NCI-H1436 treated with DMSO at 0.1 percent for 48 hours (cell line): ENCODE measurements around the gene VWF.
"Not testable (repeated sequence)": the region's sequence is repeated elsewhere in the genome, so short reads cannot be mapped to it uniquely, and the experiment has no call there.

Experiments used
- DNase-seq: peaks from one replicate; lab custom pipeline; 2025; lab: John Stamatoyannopoulos, UW

The VWF gene

GRCh38 chr12:6032726-6033125 is 91.7 kb downstream of the VWF start:
- no peak for DNase-seq

DNA sequence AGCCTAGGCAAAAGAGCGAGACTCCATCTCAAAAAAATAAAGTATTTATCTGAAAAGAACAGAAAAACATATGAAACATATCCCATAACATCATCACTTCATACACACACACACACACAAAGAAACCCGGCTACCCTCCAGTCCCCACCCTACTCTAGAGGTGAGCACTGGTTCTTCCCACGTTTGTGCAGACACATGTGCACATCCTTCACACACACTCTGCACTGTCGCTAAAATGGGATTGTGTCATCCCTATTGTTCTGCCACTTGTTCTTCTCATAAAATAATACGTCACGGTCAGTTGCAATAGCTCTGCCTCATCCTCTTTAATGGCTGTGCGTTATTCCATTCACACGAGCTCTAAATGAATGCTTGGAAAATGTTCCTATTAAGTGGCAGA is 93.5 kb downstream of the VWF start:
- no peak for DNase-seq

DNA sequence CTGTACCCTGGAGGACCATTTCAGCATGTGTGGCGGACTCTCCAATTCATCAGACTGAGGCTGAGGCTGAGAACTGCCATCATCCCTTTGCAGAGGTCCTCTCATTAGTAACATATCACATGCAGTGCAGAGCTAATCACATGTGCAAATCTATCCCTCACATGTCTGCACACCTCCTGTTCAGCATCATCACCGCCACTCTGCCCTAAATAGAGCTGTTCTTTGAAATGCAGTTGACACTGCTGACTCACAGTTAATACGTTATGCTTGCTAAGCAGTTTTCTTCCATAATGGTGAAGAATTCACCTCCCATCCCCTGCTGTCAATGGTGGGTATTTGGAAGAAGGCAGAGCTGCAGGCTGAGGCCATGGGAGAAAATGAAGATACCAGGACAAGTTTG is 94.4 kb downstream of the VWF start:
- no peak for DNase-seq

- DNase-seq: no peak
Measured at GRCh38 chr12:6029401-6029800, 95.1 kb downstream of the VWF start.

DNA sequence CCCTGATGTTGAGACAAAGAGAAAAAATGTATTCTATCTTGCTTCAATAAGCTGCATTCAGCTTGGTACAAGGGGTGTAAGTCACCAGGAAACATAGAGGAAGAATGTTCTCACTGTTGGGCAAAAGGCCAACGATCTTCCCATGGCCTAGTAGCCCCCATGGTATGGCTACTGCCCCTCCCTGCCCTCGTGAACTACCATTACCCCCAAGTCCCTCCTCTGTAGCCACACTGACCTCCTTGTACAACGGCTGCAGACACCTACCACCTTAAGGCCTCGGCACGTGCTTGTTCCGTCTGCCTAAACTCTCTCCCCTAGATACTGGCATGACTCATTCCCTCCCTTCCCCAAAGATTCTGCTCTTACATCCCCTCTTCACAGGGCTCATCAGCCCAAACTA is 97.5 kb downstream of the VWF start:
- DNase-seq: no peak

GRCh38 chr12:6025703-6026298 is 98.7 kb downstream of the VWF start:
- DNase-seq: not testable (repeated sequence)

GRCh38 chr12:6024066-6024465 is 100.4 kb downstream of the VWF start:
- DNase-seq: not testable (repeated sequence)

GRCh38 chr12:6020930-6021329 is 103.5 kb downstream of the VWF start:
- DNase-seq: no peak

DNA sequence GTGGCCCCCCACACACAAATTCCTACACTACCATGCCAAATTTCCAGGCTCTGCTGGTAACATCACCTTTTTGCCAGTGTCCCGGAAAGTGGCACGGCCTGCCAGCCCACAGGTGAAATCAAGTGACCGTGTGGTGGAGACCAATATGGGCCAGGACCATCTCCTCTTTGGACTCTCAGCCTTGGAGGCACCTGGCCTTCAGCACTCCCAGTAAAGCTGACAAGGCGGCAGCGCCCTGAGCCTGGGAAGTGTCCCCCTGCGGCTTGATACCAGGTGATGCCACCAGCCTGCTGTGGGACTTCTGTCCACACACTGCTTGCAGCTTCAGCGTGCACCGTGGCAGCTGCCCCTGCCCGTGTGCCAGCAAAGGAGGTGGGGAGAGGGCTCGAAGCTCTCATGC is 104.0 kb downstream of the VWF start:
- DNase-seq: not testable (repeated sequence)

DNA sequence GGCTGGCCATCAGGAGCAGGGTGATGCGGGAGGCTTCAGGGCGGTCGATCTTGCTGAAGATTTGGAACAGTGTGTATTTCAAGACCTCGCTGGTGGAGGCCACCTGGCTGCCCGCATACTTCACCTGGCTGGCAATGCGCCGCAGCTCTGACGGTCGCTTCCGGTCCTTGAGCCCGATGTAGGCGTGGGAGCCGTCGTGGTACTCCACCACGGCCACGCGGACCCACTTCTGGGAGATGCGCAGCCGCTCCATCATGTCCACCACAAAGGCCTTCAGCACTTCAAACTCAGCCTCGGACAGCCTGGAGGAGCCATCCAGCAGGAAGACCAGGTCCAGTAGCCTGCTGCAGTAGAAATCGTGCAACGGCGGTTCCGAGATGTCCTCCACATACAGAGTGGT is 105.2 kb downstream of the VWF start:
- not testable (repeated sequence) for DNase-seq

DNA sequence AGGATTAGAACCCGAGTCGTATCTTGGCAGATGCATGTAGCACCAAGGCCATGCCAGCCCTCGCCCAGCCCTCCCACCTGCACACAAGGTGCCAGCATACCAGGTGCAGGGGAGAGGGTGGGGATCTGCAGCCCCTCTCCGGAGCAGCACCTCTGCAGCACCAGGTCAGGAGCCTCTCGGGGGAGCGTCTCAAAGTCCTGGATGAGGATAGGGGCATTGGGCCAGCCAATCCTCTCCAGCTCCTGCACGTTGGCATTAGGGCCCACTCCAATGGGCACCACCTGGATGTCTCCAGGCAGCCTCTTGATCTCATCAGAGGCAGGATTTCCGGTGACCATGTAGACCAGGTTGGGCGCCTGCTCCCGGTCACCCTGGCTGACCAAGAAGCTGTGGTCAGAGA is 106.2 kb downstream of the VWF start:
- no peak for DNase-seq

DNA sequence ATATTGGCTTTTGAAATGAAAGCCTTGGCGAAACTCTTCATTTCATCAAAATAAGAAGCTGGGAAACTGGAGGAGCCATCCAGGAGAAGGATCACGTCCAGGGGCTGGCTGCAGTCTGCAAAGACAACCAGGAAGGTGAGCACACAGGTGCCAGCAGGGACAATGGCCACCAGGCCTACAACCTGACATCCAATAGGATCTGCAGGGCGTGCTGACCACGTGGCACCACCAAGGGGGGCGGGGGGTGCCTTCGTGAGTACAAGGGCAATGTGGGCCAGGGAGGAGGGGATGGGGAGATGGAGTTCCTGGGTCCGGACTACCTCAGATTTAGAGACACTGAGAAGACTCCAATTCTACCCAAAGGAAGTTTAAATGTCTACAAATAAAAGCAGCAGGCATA is 107.7 kb downstream of the VWF start:
- no peak for DNase-seq

DNA sequence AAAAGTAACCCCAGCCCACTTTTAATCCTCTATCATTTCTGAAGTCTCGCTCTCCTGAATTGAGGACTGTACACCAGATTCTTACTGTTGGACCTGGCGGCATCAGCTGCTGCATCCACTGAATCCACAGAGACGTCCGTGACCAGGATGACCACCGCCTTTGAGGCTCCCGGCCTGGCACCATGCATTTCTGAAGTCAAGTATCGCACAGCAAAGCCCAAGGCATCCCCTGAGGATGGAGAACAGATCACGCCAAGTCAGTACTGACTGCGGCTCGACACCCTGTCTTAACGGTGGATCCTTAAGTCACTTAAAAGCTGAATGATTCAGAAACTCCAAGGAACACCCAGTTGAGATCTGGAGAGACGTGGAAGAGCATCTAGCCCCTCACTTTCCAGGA is 108.5 kb downstream of the VWF start:
- DNase-seq: not testable (repeated sequence)

- not testable (repeated sequence) for DNase-seq
Measured at GRCh38 chr12:6015271-6015670, 109.2 kb downstream of the VWF start.

- not testable (repeated sequence) for DNase-seq
Measured at GRCh38 chr12:6010631-6011350, 113.7 kb downstream of the VWF start.

DNA sequence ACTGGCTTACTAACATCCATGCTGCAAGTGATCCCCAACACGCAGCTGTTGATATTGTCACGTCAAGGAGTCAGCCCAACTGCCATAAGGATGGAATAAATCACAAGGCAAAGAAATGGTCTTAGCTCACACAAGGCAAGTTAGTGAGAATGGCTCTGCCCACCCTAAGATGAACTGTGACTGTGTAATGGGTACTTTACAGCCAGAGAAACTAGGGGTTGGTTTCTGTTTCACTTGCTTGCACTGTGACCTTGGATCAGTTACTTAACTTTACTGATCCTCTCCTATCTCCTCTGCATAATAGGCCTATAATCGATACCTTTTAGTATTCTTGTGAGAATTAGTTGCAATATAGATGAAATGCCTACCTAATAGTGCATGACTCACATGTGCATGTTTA is 127.2 kb downstream of the VWF start:
- DNase-seq: no peak

DNA sequence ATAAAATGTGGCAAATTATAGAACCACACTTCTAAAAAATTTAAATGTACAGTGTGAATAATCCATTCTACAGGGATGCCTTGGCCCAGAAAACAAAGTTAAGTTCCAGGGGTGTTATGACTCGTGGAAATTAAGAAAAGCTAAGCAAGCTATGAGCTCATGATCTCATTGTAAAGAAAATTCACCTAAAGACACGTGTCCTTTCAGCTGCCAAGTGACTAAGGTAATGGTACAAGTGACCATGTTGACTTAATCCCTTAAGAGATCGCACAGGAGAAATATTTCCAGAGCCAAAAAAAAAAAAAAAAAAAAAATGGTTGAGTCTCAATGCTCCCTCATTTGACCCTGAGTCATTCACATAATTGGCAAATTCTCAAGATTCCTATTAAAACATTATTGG is 128.0 kb downstream of the VWF start:
- DNase-seq: no peak

- no peak for DNase-seq
Measured at GRCh38 chr12:5989621-5990020, 134.8 kb downstream of the VWF start.

- no peak for DNase-seq
Measured at GRCh38 chr12:5988659-5989116, 135.8 kb downstream of the VWF start.

DNA sequence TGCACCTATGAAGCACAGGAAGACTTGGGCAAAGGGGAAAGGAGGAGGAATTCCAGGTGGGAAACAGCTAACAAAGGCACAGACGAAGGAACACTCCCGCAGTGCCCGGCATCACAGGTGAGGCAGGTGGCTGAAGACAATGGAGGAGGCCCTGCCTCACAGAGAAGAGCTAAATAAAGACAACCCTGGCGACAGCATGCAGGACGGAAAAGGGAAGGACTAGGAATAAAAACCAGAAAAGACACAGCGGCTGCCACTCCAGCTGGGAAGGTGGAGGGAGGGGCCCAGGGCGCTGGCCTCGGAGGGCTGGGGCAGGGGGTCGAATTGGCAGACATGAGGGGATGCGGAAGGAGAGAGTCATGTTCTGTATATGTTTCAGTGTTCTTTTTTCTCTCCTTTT is 136.4 kb downstream of the VWF start:
- DNase-seq: no peak

DNA sequence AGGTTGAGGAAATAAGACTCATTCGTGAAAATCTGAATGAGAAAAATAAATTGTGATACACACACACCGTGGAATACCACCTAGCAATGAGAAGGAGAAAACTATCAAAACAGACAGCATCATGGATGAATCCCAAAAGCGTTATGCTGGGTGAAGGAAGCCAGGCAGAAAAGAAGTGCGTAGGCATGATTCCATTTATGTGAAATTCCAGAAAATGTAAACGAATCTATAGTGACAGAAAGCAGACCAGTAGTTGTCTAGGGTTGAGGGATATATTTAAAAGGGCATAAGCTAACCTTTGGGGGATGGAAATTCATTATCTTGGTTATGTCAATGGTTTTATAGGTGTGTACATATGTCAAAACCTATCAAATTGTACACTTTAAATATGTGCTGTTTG is 136.9 kb downstream of the VWF start:
- no peak for DNase-seq

DNA sequence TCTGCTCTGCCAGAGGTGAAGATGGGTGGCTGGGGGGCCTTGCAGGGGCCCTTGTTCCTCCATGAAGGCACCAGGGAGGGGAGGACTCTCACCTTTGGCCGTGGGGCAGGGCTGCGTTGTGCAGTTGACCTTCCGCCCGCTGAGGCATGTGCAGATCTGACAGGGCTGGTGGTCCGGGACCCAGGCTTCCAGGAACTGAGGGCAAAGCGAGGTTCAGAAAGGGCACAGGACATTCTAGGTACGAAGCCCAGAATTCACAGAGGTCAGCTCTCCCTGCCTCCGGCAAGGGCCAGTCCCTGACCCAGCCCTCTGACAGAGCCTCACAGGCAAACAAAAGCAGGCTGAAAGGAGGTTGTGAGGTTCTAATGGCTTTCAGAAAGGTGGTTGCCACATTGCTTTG is 139.0 kb downstream of the VWF start:
- no peak for DNase-seq

DNA sequence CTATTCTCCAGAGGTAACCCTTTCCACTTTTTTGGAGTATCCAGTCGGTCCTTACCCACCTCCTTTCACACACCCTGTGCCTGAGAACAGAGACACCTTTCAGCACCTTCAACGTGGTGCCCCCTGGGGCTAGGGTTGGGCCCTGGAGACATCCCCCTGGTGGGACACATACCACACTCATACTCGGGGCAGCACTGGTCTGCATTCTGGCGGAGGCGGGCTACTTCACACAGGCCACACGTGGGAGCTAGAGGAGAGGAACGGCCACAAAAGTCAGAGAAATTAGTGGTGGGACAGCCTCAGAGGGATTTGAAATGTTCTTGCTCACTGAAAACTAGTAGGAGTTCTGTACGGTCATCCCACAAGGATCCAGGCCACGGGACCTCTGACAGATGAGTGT is 139.6 kb downstream of the VWF start:
- no peak for DNase-seq

- no peak for DNase-seq
Measured at GRCh38 chr12:5982106-5982505, 142.4 kb downstream of the VWF start.
